Activated CD8-positive, alpha-beta memory T cell treated with anti-CD3 and anti-CD28 coated beads, Interleukin-2, amount 10 ng/mL, durations not matched to agents 7 days and 5 days (primary cell): ENCODE results near the gene RPEL1. TPM values are rescaled to one million over a fixed set of nuclear protein-coding genes. Genes with fewer than 3 reads are reported as not detected.

Experiments
- total RNA-seq, 2 experiments: library from RNA; stranded (reverse); gene quantifications; one replicate each; pipeline ENCODE4 v1.2.3, GENCODE V29; 2021

Gene RPEL1
- total RNA-seq, 2 experiments from 2014 or later, result not detected

Other genes starting within 250 kb of the RPEL1 start
- gene NT5C2, start 52.6 kb upstream of the RPEL1 start, total RNA-seq, result 10 to 100 TPM; 64.4 to 64.9 TPM
- under 1 TPM; 0.09 to 0.70 TPM for gene INA, start 31.3 kb downstream of the RPEL1 start, total RNA-seq
- gene PCGF6, start 105.3 kb downstream of the RPEL1 start, total RNA-seq, result 10 to 100 TPM; 17.0 to 17.2 TPM
- gene TAF5, start 122.1 kb downstream of the RPEL1 start, total RNA-seq, result 10 to 100 TPM; 15.3 to 16.8 TPM
- gene ATP5MK, start 150.6 kb downstream of the RPEL1 start, total RNA-seq, result 100 to 1,000 TPM; 274 to 387 TPM
- gene PDCD11, start 150.7 kb downstream of the RPEL1 start, total RNA-seq, result 10 to 100 TPM; 59.4 to 67.7 TPM
- gene CALHM2, start 206.5 kb downstream of the RPEL1 start, total RNA-seq, result 10 to 100 TPM; 65.6 to 93.4 TPM
- gene CALHM1, start 213.0 kb downstream of the RPEL1 start, total RNA-seq, result 1 to 10 TPM in 1 of 2 experiments, under 1 TPM in 1; 0.47 to 1.1 TPM
- gene CALHM3, start 233.4 kb downstream of the RPEL1 start, total RNA-seq, result not detected
- gene NEURL1, start 247.8 kb downstream of the RPEL1 start, total RNA-seq, result 1 to 10 TPM; 2.2 to 2.5 TPM